Measurements from ENCODE around the gene PNLIPRP3.
A peak's percentile ranks its signal among the peaks of the same experiment; 100 is the strongest.

The PNLIPRP3 gene

GRCh38 chr10:116451711-116452337 lies 24.2 kb downstream of the PNLIPRP3 start:
- DNase-seq = no peak

- no peak for DNase-seq
These were observed 24.7 kb downstream of the PNLIPRP3 start for GRCh38 chr10:116452338-116452720.

DNA sequence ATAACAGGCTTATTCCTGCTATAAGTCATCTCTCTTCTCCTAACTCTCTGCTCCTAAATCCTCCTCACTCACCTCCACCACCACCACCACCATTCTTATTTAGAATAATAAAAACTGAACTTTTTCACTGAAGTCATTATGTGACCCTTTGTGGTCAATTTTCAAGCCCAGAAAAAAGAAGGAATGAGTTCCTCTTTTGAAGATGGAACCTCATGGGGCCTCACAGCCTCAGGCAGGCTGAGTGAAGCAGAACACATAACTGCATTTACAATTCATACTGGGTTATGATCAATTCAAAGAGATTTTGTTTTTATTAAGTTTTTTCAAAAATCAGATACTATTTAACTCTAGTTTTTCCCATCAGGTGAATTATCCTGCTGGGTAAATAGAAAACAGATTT lies 29.8 kb downstream of the PNLIPRP3 start:
- DNase-seq = peak; percentile 58

DNA sequence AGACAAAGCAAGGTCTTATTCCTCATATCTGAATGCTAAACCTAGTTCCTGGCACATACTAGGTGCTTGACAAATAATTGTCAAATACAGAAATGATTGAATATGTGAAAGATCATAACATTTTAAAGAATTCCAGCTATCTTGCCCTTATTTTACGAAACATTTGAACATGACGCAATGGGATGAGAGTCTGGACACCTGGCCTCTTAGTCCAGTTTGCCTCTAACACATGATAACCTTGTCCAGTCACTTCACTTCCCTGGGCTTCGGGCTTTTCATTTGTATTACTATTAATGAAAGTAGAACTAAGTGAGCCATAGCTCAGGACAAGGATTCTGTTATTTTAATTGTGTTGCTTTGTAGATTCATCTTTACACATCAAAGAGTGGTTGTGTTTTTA lies 32.6 kb downstream of the PNLIPRP3 start:
- no peak for DNase-seq

- no peak for DNase-seq
These were observed 34.0 kb downstream of the PNLIPRP3 start for GRCh38 chr10:116461680-116462079.

DNA sequence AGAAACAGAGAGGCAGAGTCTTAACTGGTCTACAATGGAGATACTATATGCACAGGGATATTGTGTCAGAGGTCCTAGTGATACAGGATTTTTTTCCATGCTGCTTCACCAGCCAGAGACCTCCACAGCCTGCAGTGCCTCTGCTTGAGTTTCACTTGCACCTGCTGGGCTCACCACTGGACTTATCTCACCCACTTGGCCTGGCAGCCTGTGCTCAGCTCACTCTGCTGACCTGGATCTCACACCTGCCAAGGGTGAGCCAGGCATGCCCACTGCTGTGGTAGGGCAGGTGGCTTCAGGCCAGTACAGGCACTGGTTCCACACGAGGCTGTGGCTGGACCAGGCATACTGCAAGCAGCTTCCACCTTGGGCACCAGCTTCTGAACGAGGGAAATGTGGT lies 36.6 kb downstream of the PNLIPRP3 start:
- no peak for DNase-seq

GRCh38 chr10:116465546-116465945 lies 37.9 kb downstream of the PNLIPRP3 start:
- DNase-seq = peak; percentile 73

DNA sequence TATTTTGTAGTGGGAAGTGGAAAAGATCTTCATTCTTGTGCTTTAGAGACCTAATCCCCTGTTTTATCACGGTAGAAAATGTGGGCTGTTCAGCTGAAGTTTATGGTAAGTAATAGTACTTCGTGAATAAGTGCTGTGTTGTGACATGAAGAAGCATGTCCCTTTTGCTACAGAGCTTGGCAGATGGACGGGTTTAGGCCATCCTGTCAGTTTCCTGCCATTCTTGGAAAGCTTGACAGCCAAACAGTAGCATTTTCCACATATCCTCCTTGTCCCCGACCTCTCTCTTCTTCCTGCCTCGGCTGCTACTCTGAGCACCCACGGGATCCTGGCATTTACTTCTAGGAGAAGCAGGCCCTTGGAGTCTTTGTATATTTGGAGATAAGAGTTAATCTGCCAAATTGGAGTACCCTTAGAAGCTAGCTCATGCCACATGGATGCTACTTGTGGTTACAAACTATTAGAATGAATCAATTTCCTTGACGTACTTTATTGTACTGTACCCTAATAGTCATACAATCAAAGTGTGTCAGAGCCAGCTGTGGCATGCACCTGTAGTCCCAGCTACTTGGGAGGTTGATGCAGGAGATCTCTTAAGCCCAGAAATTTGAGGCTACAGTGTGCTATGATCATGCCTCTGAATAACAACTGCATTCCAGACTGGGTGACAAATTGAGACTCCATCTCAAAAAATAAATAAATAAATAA lies 39.2 kb downstream of the PNLIPRP3 start:
- DNase-seq = no peak

- no peak for DNase-seq
These were observed 41.8 kb downstream of the PNLIPRP3 start for GRCh38 chr10:116469437-116469836.

- DNase-seq = peak; percentile 67
These were observed 42.4 kb downstream of the PNLIPRP3 start for GRCh38 chr10:116470071-116470470.

GRCh38 chr10:116470768-116471415 lies 43.2 kb downstream of the PNLIPRP3 start:
- DNase-seq = peak; percentile 77

GRCh38 chr10:116472891-116473290 lies 45.2 kb downstream of the PNLIPRP3 start:
- DNase-seq = peak; percentile 82

GRCh38 chr10:116475866-116476265 lies 48.2 kb downstream of the PNLIPRP3 start:
- no peak for DNase-seq

DNA sequence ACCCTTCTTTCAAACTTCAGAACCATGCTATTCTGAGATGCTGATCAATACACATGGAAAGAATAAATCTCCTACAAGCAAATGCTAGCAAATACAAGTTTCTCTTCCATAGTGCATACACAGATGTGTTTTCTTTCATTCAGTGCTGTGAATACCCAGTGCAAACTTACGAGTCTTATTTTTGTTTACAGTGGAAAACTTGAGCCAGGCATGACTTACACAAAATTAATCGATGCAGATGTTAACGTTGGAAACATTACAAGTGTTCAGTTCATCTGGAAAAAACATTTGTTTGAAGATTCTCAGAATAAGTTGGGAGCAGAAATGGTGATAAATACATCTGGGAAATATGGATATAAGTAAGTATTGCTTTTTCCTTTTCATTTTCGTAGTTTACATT lies 48.8 kb downstream of the PNLIPRP3 start:
- no peak for DNase-seq

- DNase-seq = no peak
These were observed 50.5 kb downstream of the PNLIPRP3 start for GRCh38 chr10:116477986-116478664.

- DNase-seq = no peak
These were observed 59.3 kb downstream of the PNLIPRP3 start for GRCh38 chr10:116486770-116487448.

- DNase-seq = no peak
These were observed 60.1 kb downstream of the PNLIPRP3 start for GRCh38 chr10:116487522-116488430.

- DNase-seq = no peak
These were observed 61.8 kb downstream of the PNLIPRP3 start for GRCh38 chr10:116489460-116489859.

DNA sequence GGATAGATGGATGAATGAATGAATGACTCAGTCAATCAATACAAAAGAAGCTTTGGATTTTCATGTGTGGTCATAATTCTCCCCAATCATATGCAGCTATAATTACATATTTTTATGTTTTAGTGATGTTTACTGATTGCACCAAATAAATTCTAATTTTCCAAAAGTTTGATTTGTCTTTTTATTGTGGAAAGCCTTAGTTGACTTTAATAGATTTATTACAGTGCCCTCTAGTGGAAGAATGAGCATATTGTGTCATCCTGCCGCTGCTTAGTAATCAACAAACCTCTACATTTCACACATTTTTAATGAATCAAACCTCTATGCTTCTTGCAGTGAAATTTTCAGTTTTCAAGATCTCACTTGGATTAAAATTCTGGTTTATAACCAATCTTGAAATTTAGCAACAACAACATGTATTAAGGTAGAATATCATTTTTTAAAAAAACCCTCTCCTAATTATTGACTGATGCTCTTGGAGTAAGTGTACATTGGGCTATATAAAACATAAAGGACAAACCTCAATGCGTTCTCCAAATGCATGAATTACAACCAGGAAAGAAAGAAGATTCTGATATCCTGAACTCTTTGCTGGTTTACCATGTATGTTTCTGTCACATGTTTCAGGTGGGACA lies 62.5 kb downstream of the PNLIPRP3 start:
- peak; percentile 72 for DNase-seq

DNA sequence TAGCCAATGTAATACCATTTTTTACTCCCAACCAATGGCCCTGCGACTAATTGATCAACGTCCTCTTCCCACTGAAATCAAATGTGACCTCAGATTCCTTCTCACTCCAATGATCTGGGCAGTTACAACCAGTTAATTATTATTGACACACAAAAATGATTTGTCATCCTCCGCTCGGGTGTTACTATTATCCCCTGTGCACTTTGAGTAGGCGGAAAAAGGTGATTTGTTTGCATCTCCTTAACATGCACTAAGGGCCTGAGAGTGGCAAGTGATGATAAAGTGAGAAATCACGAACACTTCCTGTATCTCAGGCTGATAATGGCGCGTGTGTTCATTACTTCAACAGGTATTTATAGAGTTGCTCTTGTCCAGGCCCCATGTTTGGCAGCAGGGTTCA lies 77.1 kb downstream of the PNLIPRP3 start:
- DNase-seq = no peak

DNA sequence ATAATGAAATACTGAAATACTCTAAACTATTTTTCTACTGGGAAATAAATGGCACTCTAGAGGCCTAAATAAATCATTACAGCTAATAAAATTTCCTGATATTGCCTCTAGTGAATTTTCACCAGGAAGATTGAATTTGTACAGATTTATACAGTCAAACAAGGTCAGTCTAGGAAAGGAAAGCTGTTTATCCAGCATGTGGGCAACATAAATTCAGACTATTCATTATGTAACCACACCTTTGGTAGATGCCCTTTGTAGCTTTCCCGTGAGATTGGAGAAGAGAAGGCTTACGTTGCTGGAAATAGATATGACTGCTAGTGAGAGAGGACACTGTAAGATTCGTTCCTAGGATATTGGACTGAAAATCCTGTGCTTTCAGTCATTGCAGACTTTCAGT lies 82.9 kb downstream of the PNLIPRP3 start:
- no peak for DNase-seq
